ENCODE results near the gene OR3A2.
"Not testable (repeated sequence)": the region's sequence is repeated elsewhere in the genome, so short reads cannot be mapped to it uniquely, and the experiment has no call there.

Gene OR3A2

GRCh38 chr17:3298260-3298659 lies 87.8 kb downstream of the OR3A2 start, which contains the start of gene OR3A1:
TSS of gene OR3A1 (minus strand) at chr17:3298360. CDS start at chr17:3292582, 5,778 bp downstream.
- DNase-seq (ENCODE audit: low read depth), result no peak

GRCh38 chr17:3295632-3296031 lies 90.5 kb downstream of the OR3A2 start:
- no peak overlapping the region for H3K4me3 ChIP-seq (ENCODE audit: low read depth, low read length)
- DNase-seq (ENCODE audit: low read depth), result no peak

More at GRCh38 chr17:3298260-3298659, 87.8 kb downstream of the OR3A2 start, which contains the start of gene OR3A1:
- H3K4me3 ChIP-seq (ENCODE audit: low read depth, low read length), result no peak within 1 kb of the TSS

GRCh38 chr17:3293548-3293947 lies 92.6 kb downstream of the OR3A2 start:
- DNase-seq (ENCODE audit: low read depth); H3K4me3 ChIP-seq (ENCODE audit: low read depth, low read length): not testable (repeated sequence)

DNA sequence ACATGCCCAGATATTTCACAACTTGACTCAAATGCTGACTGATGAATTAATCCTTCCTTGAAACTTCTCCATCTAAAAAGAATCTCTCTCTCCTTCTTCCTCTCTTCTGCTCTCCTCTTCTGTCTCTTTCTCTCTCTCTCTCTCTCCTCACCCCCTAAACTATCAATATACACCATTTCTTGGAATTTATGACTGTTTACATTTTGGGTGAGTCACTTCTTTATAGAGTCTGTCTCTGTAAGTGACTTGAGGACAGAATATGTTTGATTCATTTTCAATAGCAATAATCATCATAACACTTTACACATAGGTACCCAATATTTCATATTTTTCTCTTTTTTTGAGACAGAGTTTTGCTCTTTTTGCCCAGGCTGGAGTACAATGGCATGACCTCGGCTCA lies 103.2 kb downstream of the OR3A2 start:
- no peak for DNase-seq (ENCODE audit: low read depth)
- H3K4me3 ChIP-seq (ENCODE audit: low read depth, low read length), result no peak overlapping the region

DNA sequence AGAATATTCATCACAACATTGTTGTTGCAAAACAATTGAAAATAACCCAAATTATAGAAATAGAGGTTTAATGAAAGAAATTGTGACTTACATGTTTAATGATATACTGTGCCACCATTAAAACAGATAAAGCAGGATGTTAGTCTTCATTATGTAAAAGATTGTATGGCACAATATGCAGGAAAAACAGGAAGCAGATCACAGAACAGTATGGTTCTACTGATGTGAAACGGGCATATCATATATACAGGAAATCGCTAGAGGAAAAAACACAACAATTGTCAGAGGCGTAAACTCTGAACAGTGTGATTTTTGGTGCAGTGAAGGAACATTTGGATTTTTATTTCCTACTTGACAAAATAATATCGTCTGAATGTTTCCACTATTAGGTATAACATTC lies 110.0 kb downstream of the OR3A2 start:
- DNase-seq (ENCODE audit: low read depth), result no peak
- H3K4me3 ChIP-seq (ENCODE audit: low read depth, low read length), result no peak overlapping the region

DNA sequence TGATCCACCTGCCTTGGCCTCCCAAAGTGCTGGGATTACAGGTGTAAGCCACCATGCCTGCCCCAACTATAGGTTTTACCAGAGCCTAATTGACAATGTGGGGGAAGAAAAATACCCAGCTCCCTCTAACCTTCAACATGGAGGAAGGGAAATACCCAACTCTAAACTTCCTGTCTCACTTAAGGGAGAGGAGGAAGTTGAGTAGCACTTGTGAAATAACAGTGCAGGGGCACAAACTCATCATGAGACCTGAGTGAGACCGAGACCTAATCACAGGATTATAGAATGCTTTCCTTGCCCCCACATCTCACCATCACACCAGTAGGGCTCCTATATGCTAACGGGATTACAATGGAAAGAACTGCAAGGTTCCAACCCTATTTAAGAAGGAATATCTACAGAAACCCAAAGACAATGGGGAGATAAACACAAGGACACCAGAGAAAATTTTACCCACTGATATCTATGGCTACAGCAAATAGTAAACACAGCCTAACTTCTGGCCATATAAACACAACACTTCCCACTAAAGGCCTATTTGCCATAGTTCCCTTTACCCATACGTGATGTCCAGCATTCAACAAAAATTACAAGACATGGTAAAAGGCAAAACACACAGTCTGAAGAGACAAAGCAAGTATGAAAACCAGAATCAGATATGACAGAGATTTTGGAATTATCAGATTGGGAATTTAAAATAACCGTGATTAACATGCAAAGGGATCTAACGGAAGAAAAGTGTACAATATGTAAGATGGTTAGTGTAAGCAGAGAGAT lies 114.8 kb downstream of the OR3A2 start:
- H3K4me3 ChIP-seq (ENCODE audit: low read depth, low read length), result no peak overlapping the region
- DNase-seq (ENCODE audit: low read depth), result no peak

- DNase-seq (ENCODE audit: low read depth), result no peak
- no peak overlapping the region for H3K4me3 ChIP-seq (ENCODE audit: low read depth, low read length)
Measured at GRCh38 chr17:3260600-3260999, 125.5 kb downstream of the OR3A2 start.

DNA sequence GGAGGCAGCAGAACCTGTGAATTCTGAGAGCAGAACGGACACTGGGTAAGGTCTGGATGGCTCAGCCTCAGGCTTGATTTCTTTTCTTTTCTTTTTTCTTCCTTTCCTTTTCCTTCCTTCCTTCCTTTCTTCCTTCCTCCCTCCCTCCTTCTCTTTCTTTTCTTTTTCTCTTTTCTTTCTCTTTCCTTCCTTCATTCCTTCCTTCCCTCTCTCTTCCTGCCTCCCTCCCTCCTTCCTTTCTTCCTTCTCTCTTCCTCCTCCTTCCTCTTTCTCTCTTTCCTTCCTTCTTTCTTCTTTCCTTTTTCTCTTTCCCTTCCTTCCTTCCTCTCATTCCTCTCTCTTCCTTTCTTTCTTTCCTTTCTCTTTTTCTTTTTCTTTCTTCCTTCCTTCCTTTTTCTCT lies 125.9 kb downstream of the OR3A2 start:
- no peak overlapping the region for H3K4me3 ChIP-seq (ENCODE audit: low read depth, low read length)
- no peak for DNase-seq (ENCODE audit: low read depth)

GRCh38 chr17:3256575-3256974 lies 129.5 kb downstream of the OR3A2 start:
- DNase-seq (ENCODE audit: low read depth), result no peak
- no peak overlapping the region for H3K4me3 ChIP-seq (ENCODE audit: low read depth, low read length)

- H3K4me3 ChIP-seq (ENCODE audit: low read depth, low read length); DNase-seq (ENCODE audit: low read depth): not testable (repeated sequence)
Measured at GRCh38 chr17:3249013-3249412, 137.1 kb downstream of the OR3A2 start.

DNA sequence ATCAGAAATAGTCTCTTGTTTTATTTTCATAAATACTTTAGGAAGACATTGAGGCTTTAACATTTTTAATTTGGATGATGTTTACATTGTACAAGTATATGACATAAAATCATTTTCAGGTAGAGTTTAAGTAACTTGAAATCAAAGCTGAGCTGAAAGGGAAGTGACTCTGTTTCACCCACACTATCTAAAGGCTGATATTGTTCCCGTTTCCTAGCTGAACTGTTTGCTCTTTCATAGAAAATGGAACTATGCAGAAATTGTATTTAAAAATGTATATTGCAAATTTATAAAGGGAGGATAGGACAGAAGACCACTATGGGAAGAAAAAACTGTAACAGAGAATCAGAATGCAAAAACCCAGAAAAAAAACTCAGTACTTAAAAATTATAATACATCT lies 141.3 kb downstream of the OR3A2 start:
- not testable (repeated sequence) for DNase-seq (ENCODE audit: low read depth); H3K4me3 ChIP-seq (ENCODE audit: low read depth, low read length)

GRCh38 chr17:3241044-3241443 lies 145.1 kb downstream of the OR3A2 start:
- not testable (repeated sequence) for DNase-seq (ENCODE audit: low read depth); H3K4me3 ChIP-seq (ENCODE audit: low read depth, low read length)

DNA sequence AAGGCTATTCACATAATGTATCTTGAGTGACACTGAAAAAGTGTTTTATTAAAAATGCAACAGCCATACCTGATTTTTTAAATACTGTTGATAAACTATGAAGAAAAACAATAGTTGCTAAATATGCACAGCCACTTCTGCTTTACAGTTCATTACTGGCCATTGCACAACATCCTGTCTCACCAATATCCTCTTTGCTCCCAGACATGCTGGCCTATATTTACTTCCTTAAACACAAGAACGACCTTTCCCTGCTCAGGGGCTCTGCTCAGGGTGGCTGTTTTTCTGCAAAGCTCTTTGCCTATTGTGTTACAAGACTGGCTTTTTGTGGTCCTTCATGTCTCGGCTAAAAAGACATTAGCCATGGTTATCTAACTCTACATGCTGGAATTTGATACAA lies 147.4 kb downstream of the OR3A2 start:
- not testable (repeated sequence) for DNase-seq (ENCODE audit: low read depth)

GRCh38 chr17:3232300-3232699 lies 153.8 kb downstream of the OR3A2 start:
- H3K4me3 ChIP-seq (ENCODE audit: low read depth, low read length); DNase-seq (ENCODE audit: low read depth): not testable (repeated sequence)

More for the DNA sequence above, 147.4 kb downstream of the OR3A2 start:
- H3K4me3 ChIP-seq (ENCODE audit: low read depth, low read length), result not testable (repeated sequence)

All from skeletal muscle cell (primary cell).